Measurements from ENCODE around the gene PRKD2. TPM values are rescaled to one million over a fixed set of nuclear protein-coding genes. Genes with fewer than 3 reads are reported as not detected.

Gene PRKD2
- total RNA-seq, 1 donor from 2014 or later: 171 TPM

DNA sequence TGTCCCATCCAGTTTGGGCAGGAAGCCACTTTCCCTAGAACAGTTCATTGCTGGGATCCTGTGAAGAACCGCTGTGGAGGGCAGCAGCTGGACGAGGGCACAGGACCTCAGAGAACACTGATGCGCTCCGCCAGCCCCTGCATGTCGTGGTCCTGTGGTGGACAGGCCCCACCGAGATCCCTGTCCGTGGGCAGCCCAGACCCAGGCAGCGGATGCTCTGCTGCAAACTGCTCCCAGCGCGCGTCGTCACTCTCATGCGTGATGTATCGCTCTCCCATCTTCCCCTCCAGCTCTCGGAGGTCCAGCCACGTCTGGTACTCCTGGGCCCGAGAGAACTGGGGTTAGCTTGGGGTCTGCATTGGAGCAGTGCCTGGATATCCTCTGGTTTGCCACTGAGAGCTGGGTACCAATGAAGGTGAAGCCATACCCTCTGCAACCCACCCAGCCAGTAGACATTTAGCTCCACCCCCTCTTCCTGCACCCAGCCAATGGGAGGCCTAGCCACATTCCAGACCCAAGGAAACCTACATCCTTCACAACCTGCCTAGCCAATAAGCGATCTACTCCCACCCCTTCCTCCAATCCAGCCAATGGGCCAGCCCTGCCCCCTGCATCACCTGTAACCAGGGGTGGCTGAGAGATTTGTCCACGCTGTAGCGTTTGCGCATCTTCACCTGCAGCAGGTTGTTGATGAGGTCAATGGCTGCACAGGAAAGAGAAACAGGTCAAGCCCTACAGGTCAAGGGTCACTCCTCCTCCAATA, 42.3 kb downstream of the PRKD2 start:
- intact Hi-C loops (cut with micrococcal nuclease): no loop called here

DNA sequence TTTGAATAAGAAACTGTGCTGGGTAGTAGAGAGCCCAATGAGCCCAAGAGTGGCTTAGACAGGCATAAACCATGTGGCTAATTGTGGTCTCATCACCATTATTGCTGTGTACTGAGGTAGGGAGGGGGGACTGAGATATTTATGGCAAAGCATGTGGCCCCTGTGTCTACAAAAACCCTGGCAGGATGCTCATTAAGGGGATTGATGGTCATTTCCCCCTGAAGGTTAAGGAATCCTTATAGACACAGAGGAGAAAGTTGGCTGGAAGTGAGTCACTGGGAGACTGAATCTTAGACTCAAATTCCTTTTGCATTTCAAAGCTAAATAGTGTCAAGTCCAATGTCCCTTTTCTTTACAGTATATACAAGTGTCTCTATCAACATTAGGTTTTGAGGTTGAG, 46.1 kb downstream of the PRKD2 start:
- intact Hi-C loops (cut with micrococcal nuclease): no loop called here

DNA sequence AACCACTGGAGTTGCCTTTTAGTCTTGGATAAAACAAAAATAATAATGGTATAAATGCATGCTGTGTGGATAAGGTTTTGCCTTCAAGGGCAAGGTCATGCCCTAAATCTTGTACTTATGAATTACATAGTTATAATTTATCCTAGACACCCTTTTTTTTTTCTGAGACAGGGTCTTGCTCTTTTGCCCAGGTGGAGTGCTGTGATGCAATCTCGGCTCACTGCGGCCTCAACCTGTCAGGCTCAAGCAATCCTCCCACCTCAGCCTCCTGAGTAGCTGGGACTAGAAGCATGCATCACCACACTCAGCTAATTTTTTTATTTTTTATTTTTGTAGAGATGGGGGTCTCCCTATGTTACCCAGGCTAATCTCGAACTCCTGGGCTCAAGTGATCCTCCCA, 48.3 kb downstream of the PRKD2 start:
- intact Hi-C loops (cut with micrococcal nuclease): loop anchor here (10.0 kb wide), 1 partner anchor 936 kb away; the partner anchor contains the start of gene BICRA

DNA sequence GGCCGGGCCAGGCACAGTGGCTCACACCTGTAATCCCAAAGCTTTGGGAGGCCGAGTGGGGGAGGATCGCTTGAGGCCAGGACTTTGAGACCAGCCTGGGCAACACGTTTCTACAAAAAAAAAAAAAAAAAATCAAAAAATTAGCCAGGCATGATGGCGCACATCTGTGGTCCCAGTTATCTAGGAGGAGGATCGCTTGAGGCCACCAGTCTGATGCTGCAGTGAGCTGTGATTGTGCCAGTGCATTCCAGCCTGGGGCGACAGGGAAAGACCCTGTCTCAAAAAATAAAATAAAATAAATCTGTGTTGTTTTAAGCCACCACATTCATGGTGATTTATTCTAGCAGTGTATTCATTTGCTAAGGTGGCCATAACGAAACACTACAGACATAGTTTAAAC, 51.8 kb downstream of the PRKD2 start:
- intact Hi-C loops (cut with micrococcal nuclease): loop anchor here (10.0 kb wide), 1 partner anchor 940 kb away; the partner anchor contains the start of gene BICRA

DNA sequence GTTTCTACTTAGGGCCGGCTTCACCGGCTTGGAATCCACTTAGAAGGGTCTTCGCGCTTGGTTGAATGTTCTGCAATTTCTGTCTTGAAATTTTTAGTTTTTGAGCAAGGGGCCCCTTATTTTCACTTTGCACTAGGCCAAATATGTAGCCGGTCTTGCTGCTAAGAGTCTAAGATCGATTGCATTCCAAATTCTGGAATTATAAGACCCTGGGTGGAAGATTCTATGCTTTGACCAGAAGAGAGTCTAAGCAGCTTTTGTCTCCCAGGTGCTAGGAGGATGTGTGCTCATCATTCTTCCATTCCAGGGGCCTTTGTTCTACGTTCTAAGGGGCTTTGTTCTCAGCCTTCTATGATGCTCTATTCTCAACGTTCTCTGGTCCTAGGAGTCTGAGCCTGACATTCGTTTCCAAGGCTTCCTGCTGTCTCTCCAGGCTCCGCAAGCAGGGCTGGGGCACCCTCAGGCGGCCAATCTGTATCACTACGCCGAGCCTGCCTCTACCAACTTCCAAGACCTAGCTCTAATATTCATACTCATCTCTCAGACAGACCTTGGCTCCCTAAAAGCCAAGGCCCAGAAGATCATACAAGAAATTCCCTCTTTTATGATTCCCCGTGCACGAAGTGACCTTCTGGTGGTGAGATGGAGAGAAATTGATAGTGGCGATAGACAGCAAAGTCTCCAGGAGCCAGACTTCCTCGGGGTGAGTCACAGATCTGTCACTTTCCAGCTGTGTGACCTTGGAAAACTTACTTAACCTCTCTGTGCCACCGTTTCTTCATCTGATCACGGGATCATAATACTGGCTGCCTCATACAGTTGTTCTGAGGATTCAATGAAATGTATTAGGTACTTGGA, 55.0 kb downstream of the PRKD2 start:
- intact Hi-C loops (cut with micrococcal nuclease): loop anchor here (1.0 to 10.0 kb wide), 13 partner anchors 16 to 943 kb away; partner anchors contain the start of genes BICRA, TMEM160 and ZC3H4

DNA sequence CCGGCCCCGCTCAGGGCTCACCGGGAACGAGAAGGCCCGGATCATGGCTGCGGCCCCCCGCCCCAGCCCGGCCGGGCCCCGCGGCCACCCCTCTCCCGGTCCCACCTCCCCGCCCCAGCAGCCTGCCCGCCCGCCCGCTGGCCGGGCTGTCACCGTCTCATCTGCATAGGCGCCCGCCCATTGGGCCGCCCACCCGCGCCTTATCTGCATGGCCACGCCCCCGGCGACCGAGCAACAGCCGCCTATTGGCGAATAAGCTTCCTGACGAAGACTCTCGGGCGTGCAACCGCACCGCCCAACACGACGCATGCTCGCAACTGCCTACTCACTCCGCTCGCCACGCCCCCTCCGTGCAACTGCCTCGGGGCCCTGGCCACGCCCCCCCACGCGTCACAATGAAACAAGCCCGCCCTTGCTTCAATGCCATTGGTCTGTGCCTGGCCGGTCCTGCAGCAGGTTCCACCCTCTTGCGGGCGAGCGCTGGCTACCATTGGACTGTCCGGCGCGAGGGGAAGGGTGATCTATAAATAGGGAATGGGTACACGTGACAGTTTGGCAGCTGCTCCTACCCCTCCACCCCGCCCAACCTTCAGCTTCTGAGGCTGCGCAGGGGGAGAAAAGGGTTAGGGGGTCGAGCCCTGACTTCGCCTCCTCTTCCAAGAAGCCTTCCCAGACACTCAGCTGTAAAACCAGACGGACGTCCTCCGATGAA, 55.7 kb downstream of the PRKD2 start, which contains the start of gene DACT3:
Gene DACT3 (minus strand): TSS at position 163 of the 712 bp plus-strand sequence. CDS start 118 bp downstream, at position 45.
- intact Hi-C loops (cut with micrococcal nuclease): loop anchor here (1.0 to 10.0 kb wide), 11 partner anchors 17 to 944 kb away; partner anchors contain the start of genes BICRA, TMEM160 and ZC3H4

DNA sequence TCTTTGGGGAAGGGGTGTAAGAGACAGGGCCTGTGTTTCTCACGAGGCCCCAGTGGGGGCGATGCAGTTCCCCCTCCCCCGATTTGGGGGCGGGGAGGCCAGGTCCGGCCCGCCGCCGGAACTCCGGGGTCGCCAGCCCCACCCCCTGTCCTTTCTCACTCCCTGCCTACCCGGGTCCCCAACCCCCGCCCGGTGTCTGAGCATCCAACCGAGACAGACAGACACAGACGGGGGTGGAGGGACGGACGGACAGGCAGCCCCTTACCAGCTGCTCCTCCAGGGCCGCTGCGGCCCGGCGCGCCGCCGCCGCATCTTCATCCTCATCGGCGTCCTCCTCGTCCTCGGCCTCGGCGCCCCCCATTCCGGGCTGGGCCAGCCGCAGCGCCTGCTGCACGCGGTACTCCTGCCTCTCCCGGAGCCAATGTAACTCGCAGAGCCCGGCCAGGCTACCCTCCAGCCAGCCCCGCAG, 56.3 kb downstream of the PRKD2 start:
- intact Hi-C loops (cut with micrococcal nuclease): loop anchor here (1.0 to 10.0 kb wide), 11 partner anchors 18 to 944 kb away; partner anchors contain the start of genes BICRA, TMEM160 and ZC3H4

DNA sequence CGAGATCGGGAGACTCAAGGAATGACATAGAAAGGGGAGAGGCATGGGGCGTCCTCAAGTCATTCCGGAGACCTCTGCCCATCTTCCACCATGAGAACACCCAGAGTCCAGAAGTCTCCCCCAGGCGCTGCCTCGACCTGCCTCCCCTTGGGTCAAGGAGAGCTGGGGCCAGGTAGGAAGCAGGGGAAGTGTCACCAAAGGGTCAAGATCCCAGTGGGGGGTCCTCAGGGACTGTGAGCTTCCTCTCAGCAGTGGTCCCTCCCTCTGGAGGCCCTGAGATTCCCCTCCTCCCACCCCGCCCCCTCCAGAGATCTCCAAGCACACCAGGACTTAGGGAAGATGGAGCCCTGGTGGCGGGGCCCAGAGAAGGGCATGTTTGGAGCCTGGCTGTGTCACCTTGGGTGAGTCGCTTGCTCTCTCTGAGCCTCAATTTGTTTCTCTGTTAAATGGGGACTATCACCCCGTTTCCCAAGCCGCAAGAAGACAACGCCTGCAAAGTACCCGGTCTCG, 56.9 kb downstream of the PRKD2 start:
- intact Hi-C loops (cut with micrococcal nuclease): loop anchor here (2.0 to 10.0 kb wide), 2 partner anchors 125 to 945 kb away; partner anchors contain the start of gene BICRA

DNA sequence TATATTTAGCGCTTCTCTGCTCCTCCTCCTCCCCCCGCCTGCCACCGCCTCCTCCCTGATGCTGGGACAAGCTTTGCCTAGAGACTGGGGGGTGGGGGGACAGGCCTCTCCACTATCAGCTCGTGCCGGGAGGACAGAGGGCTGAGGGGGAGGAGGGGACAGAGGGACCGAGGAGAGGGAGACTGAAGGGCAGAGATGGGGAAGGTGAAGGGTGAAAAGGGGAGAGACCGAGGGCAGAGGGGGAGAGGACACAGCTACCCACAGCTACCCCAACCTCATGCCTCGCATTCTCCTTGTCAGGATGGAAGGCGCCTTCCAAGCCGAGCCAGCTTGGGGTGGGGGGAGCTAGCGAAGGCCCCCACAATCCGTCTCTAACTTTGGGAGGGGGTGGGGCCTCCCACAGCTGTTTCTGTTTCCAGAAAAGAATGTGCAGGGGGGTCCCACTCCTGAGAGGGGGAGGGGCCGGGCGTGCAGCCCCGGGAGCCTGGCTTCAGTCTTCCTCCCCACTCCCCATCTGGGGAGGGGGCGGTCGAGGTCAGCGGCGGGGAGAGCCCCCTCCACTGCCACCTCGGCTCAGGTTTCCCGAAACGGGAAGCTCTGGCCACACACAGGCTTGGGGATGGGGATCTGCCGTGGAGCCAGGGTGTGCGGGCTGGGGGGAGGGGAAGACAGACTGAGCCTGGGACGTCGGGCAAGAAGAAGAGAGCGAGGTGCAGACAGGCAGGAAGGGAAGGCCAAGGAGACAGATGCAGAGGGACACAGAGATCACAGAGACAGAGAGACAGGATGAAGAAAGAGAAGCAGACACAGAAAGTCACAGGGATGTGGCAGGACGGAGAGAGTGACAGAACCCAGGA, 57.5 kb downstream of the PRKD2 start:
- intact Hi-C loops (cut with micrococcal nuclease): loop anchor here (2.0 to 10.0 kb wide), 2 partner anchors 125 to 945 kb away; partner anchors contain the start of gene BICRA

DNA sequence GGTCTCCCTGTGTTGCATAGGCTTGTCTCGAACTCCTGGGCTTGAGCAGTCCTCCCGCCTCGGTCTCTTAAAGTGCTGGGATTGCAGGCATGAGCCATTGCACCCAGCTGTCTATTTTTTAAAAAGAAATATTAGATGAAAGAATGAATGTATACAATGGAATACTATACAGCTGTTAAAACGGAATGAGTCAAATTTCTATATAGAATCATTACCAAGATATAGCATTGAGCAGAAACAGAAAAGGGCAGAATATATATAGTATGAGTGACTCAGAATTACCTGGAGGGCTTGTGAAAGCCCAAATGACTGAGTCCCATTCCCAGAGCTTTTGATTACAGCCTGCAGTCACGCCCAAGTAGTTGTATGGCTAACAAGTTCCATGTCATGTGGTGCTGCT, 60.4 kb downstream of the PRKD2 start:
- intact Hi-C loops (cut with micrococcal nuclease): no loop called here

DNA sequence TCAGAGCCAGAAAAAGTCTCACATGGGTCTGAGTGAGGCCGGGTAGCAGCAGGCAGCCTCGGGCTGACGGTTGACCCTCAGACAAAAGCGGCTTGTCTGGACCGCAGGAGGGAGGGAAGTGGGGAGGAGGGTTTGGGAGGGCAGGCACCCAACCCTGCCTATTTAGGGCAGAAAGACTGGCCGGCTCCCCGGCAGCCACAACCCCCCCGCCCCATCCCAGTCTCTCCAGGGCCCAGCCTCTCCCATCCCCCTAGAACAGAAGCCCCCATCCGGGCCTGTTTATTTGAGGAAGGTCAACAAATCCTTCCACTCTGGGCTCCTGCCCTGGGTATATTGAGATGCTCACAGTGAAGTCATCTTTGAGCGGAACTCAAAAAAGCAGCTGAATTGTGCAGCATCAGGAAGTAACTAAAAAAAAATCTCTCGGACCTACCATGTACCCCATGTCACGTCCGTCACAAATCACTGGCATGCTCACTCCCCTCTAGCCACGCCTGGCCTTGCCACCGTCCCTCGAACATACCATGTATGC, 62.2 kb downstream of the PRKD2 start:
- intact Hi-C loops (cut with micrococcal nuclease): no loop called here

DNA sequence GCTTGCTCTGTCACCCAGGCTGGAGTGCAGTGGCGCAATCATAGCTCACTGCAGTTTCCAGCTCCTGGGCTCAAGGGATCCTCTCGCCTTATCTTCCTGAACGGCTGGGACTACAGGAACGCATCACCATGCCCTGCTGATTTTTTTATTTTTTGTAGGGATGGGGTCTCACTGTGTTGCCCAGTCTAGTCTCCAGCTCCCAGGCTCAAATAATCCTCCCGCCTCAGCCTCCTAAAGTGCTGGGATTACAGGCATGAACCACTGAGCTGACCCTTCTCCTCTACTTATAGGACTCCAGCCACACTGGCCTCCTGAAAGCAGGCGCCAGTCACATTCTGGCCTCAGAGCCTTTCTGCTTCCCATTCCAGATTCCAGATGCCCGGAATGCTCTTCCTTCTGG, 66.5 kb downstream of the PRKD2 start:
- intact Hi-C loops (cut with micrococcal nuclease): no loop called here

DNA sequence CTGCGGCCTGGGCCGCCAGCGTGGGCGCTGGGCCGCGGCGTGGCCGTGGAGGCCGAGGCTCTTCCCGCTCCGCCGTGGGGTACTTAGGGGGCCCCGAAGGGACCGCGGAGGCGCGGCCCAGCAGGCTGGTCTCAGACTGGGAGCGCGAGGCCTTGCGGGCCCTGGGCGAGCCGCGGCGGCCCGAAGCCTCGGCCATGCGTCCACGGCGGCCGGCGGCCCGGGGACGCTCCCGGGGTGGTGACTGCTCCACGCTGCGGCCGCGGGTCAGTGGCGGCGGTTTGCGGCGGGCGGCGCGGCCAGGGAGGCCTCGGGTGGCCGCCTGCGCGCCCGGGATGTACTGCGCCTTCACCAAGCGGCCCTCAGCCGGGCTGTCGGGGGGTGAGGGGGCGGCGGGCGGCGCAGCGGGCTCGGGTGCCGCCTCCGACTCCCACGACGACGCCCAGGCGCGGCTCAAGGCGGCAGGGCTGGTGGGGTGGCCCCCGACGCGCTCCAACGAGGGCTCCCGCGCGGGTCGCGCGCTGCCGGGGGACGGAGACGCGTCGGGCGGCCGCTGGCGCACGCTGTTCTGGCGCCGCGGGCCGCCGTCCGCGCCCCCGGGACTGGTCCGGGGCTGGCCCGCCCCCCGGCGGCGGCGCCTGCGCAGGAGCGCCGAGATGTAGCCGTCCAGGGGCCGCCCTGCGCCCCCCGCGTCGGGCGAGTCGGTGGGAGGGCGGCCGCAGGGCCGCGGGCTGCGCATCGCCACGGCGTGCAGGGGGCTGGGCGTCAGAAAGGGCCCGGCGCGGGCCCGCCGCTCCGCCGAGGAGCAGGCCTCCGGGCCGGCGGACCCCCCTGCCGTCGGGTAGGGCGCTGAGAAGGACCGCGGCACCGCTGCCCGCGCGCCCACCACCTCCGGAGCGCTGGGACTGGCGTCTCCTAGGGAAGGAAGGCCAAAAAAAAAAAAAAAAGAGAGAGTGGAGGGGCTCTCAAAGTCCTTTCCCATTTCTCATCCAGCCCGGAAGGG, 67.7 kb downstream of the PRKD2 start:
- intact Hi-C loops (cut with micrococcal nuclease): no loop called here

DNA sequence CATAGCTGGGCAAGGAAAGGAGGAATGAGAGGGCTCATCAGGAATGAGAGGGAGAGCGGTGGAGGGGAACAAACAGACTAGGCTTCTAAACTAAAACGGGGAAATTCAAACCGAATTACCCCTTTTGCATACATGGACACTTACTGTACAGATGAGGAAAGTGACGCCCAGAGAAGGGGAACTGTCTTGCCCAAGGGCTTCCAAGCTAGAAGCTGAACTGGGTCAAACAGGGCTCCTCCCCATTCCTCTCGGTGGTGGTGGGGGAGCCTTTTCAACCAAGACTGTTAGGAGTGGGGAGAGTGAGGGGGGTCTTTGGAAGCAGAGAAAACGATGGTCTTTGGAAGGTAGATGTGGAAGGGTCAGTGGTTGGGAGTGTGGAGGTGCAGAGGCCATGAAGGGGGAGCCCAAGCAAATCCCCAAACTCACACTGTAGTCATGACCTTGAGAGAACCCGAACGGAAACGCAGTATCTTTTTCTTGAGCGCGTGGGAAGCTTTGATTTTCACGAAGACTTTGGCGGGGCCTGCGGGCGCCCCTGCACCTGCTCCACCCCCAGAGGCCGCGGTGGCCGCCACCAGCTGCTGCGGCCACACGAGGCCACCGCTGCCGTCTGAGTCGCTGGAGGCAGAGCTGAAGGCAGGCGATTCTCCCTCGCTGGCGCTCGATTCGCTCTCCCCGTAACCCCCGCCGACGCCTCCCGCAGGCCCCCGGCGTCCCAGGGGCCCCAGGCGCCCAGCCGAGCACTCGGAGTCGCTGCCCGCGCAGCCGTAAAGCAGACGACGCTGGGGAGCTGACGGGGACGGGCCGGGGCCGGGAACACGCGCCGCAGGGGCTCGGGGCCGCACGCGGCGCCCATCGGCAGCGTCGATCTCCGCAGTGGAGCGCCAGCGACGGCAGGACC, 68.6 kb downstream of the PRKD2 start:
- intact Hi-C loops (cut with micrococcal nuclease): no loop called here

DNA sequence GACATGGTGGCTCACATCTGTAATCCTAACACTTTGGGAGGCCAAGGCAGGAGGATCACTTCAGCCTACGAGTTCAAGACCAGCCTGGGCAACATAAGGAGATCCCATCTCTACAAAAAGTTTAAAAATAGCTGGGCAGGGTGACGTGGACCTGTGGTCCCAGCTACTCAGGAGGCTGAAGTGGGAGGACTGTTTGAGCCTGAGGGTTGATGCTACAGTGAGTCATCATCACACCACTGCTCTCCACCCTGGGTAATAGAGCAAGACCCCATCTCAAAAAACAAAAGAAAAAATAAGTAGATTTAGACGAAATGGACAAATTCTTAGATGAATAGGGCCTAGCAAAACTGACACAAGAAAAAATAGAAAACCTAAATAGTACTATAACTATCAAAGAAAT, 70.5 kb downstream of the PRKD2 start:
- intact Hi-C loops (cut with micrococcal nuclease): no loop called here

DNA sequence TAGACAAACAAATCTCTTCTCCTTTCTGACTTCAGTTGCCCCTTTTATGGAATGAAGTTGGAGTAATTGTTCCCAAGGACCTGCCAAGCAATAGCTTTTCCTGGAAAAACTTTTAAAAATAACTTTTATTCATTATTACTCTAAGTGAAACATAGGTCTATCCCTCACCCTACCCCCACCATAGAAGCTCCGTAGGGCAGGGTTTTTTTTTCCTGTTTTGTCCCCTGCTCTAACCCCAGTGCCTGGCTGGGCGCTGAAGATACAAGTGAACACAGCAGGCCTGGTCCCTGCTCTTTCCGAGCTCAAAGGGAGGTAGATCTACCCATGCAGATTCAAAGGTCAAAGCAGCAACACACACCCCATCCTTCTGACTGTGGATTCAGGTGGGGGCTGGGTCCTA, 72.2 kb downstream of the PRKD2 start:
- intact Hi-C loops (cut with micrococcal nuclease): no loop called here

DNA sequence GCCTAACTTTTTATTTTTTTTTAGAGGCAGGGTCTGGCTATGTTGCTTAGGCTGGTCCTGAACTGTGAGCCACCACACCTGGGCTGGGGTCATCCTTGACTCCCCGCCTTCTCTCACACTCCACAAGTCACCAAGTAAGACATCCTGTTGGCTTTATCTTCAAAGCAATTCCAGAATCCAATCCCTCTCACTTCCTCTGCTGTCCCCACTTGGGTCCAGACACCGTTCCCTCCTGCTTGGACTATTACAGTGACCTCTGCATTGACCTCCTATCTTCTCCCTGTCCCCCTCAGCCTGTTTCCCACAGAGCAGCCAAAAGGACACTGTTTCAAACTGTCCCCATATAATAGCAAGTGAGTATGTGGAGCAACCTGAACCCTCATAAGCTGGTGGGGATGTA, 76.3 kb downstream of the PRKD2 start:
- intact Hi-C loops (cut with micrococcal nuclease): no loop called here
